Neural cell (in vitro differentiated cells): ENCODE results near the gene PCBD1.

ENCODE experiments used
- CTCF ChIP-seq: fragments of 450-650 bp; IDR thresholded peaks from 2 replicates; pipeline ENCODE4 v1.5.1; 2014; ENCODE audit warnings: antibody characterized with exemption, mild to moderate bottlenecking, moderate library complexity; ENCODE audit not compliant: poor library complexity, severe bottlenecking
- POLR2AphosphoS5 ChIP-seq: IDR thresholded peaks from 2 replicates; pipeline ENCODE4 v1.6.1; 2012
- RAD21 ChIP-seq: fragments of 450-650 bp; conservative IDR thresholded peaks from 2 replicates; pipeline ENCODE4 v1.6.1; 2014; ENCODE audit warnings: antibody characterized with exemption, mild to moderate bottlenecking, moderate library complexity
- SMC3 ChIP-seq: fragments of 450-650 bp; conservative IDR thresholded peaks from 2 replicates; pipeline ENCODE4 v1.6.1; 2014; ENCODE audit warnings: antibody characterized with exemption, mild to moderate bottlenecking, moderate library complexity; ENCODE audit not compliant: poor library complexity
- TAF1 ChIP-seq: IDR thresholded peaks from 2 replicates; pipeline ENCODE4 v1.6.1; 2012; ENCODE audit warnings: low read depth

- TF ChIP-seq CTCF (no peak), POLR2AphosphoS5 (no peak), TAF1 (no peak), SMC3 (no peak), RAD21 (no peak)
Observed at GRCh38 chr10:70851597-70852475, 36.5 kb downstream of the PCBD1 start.
